Measurements from ENCODE around the gene PTTG1IP.

GRCh38 chr21:44835647-44835973 lies 37.9 kb downstream of the PTTG1IP start:
- no peak for TF ChIP-seq CTCF (IDR thresholded peaks at IDR 0.05; ENCODE audit: low read depth, low read length)
- no peak for TF ChIP-seq POLR2A (IDR thresholded peaks at IDR 0.05; ENCODE audit: extremely low read depth, insufficient read length)
- TF ChIP-seq MAX (IDR thresholded peaks at IDR 0.05; ENCODE audit: low read depth, low read length), result no peak
- TF ChIP-seq MYC (IDR thresholded peaks at IDR 0.05; ENCODE audit: low read depth, low read length), result no peak
